A549 (cell line): ENCODE data around the gene HORMAD1. TPM values are rescaled to one million over a fixed set of nuclear protein-coding genes. Genes with fewer than 3 reads are reported as not detected.

ENCODE experiments used
- ATAC-seq, 2 experiments: fragments of 200-7000 bp in 1 of 2; fragments of >200 bp in 1 of 2; cut with Nextera tagmentation in 1 of 2; cut with Tn5 transposase in 1 of 2; 3 replicates each; pipeline versions ENCODE4 v1.8.0 to v1.9.1; 2018 to 2020; ENCODE audit warnings: mild to moderate bottlenecking in 1 of 2, moderate library complexity in 1 of 2
- CTCF ChIA-PET: fragments of 300-600 bp; sonication (Branson Sonifier 250); formaldehyde crosslinking; extraction: SDS; loops from one replicate; lab custom pipeline; 2021; ENCODE audit warnings: antibody characterized with exemption, inconsistent platforms; lab: Yijun Ruan, JAX
- POLR2A ChIA-PET: fragments of 350-600 bp; formaldehyde crosslinking; extraction: SDS; loops from one replicate; lab custom pipeline; 2021; ENCODE audit warnings: antibody characterized with exemption, inconsistent platforms; lab: Yijun Ruan, JAX
- DNase-seq, 2 experiments: peaks; one replicate each; pipeline versions ENCODE4 v3.0.0 to v3.0.0-alpha.2; 2011 to 2016; ENCODE audit warnings: low read depth in 1 of 2, low spot score in 1 of 2
- FAIRE-seq: peaks from 2 replicates; lab custom pipeline; 2011; peaks lifted over from hg19 to GRCh38; lab: Jason Lieb, UNC
- H3K27ac ChIP-seq, 2 experiments: fragments of >200 bp; sonication (Bioruptor Twin); formaldehyde crosslinking; 3 replicates each; pipeline ENCODE4 v1.5.1; 2016 to 2017
- H3K4me1 ChIP-seq: fragments of >200 bp; sonication (Bioruptor Twin); formaldehyde crosslinking; 3 replicates; pipeline ENCODE4 v1.6.1; 2016
- H3K4me2 ChIP-seq: fragments of >200 bp; sonication (Bioruptor Twin); formaldehyde crosslinking; 3 replicates; pipeline ENCODE4 v1.6.1; 2016
- H3K4me3 ChIP-seq: fragments of >200 bp; sonication (Bioruptor Twin); formaldehyde crosslinking; 3 replicates; pipeline ENCODE4 v1.5.1; 2016
- H3K9me3 ChIP-seq: fragments of >200 bp; sonication (Bioruptor Twin); formaldehyde crosslinking; 3 replicates; pipeline ENCODE4 v1.6.1; 2016
- CBX2 ChIP-seq: fragments of 200-600 bp; sonication (generic); IDR thresholded peaks from 2 replicates; pipeline ENCODE4 v1.6.1; 2016; ENCODE audit warnings: low read depth, mild to moderate bottlenecking, borderline replicate concordance
- CBX8 ChIP-seq: fragments of 200-600 bp; sonication (generic); IDR thresholded peaks from 2 replicates; pipeline ENCODE4 v1.6.1; 2016
- CHD2 ChIP-seq: fragments of 150-350 bp; IDR thresholded peaks from 2 replicates; pipeline ENCODE4 v1.6.1; 2014; ENCODE audit warnings: low read length; ENCODE audit not compliant: partially characterized antibody
- CHD4 ChIP-seq: fragments of 200-600 bp; sonication (generic); IDR thresholded peaks from 2 replicates; pipeline ENCODE4 v1.6.1; 2016; ENCODE audit warnings: antibody characterized with exemption, mild to moderate bottlenecking, borderline replicate concordance
- CTCF ChIP-seq: fragments of >200 bp; sonication (Bioruptor Twin); formaldehyde crosslinking; IDR thresholded peaks from 3 replicates; pipeline ENCODE4 v1.5.1; 2016
- EHF ChIP-seq: fragments of 250-450 bp; sonication (Bioruptor Pico); IDR thresholded peaks from 2 replicates; pipeline ENCODE4 v1.5.0; 2020; ENCODE audit warnings: mild to moderate bottlenecking
- EP300 ChIP-seq, 2 experiments: fragments of >200 bp; sonication (Bioruptor Twin); formaldehyde crosslinking; IDR thresholded peaks; 2 replicates in 1 of 2; 3 replicates in 1 of 2; pipeline ENCODE4 v1.6.1; 2016 to 2017
- ESRRA ChIP-seq: fragments of 150-350 bp; IDR thresholded peaks from 2 replicates; pipeline ENCODE4 v1.6.1; 2014; ENCODE audit warnings: mild to moderate bottlenecking, low read length, borderline replicate concordance
- FOSB ChIP-seq: fragments of 250-450 bp; sonication (Bioruptor Pico); IDR thresholded peaks from 2 replicates; pipeline ENCODE4 v1.5.0; 2020; ENCODE audit warnings: mild to moderate bottlenecking, moderate library complexity
- FOSL2 ChIP-seq, 2 experiments: fragments of 450-650 bp in 1 of 2; fragments of >200 bp in 1 of 2; sonication (Bioruptor Twin) in 1 of 2; formaldehyde crosslinking; IDR thresholded peaks; 2 replicates each; pipeline versions ENCODE4 v1.5.0 to v1.6.1; 2016 to 2020; ENCODE audit warnings: mild to moderate bottlenecking in 1 of 2, moderate library complexity in 1 of 2
- HDAC2 ChIP-seq: fragments of 200-600 bp; sonication (generic); IDR thresholded peaks from 2 replicates; pipeline ENCODE4 v1.6.1; 2016
- HEYL ChIP-seq: fragments of 250-450 bp; sonication (Bioruptor Pico); IDR thresholded peaks from 2 replicates; pipeline ENCODE4 v1.8.0; 2021; ENCODE audit warnings: mild to moderate bottlenecking, moderate library complexity
- HOXA7 ChIP-seq: fragments of 250-450 bp; sonication (Bioruptor Pico); IDR thresholded peaks from 2 replicates; pipeline ENCODE4 v1.5.0; 2020; ENCODE audit warnings: mild to moderate bottlenecking, moderate library complexity
- HOXB13 ChIP-seq: fragments of 250-450 bp; sonication (Bioruptor Pico); IDR thresholded peaks from 2 replicates; pipeline ENCODE4 v1.5.0; 2020; ENCODE audit warnings: low read depth, mild to moderate bottlenecking, moderate library complexity
- HOXB5 ChIP-seq: fragments of 250-450 bp; sonication (Bioruptor Pico); IDR thresholded peaks from 2 replicates; pipeline ENCODE4 v1.5.0; 2020; ENCODE audit warnings: mild to moderate bottlenecking, moderate library complexity
- JUNB ChIP-seq: fragments of >200 bp; sonication (Bioruptor Twin); formaldehyde crosslinking; IDR thresholded peaks from 2 replicates; pipeline ENCODE4 v1.6.1; 2016
- MAFK ChIP-seq: fragments of 450-650 bp; IDR thresholded peaks from 2 replicates; pipeline ENCODE4 v1.6.1; 2014; ENCODE audit not compliant: partially characterized antibody
- MAX ChIP-seq: IDR thresholded peaks from 2 replicates; pipeline ENCODE4 v1.6.1; 2012
- MAZ ChIP-seq: fragments of 150-350 bp; IDR thresholded peaks from 2 replicates; pipeline ENCODE4 v1.6.1; 2014; ENCODE audit warnings: antibody characterized with exemption, low read depth, low read length, borderline replicate concordance
- MYC ChIP-seq: IDR thresholded peaks from 2 replicates; pipeline ENCODE4 v1.6.1; 2012; ENCODE audit warnings: mild to moderate bottlenecking, inconsistent platforms, low read length, improper control_type of control experiment, borderline replicate concordance
- NFE2L2 ChIP-seq: fragments of 150-350 bp; conservative IDR thresholded peaks from 2 replicates; pipeline ENCODE4 v1.6.1; 2014; ENCODE audit warnings: low read length
- NPAS2 ChIP-seq: fragments of 250-450 bp; sonication (Bioruptor Pico); IDR thresholded peaks from 2 replicates; pipeline ENCODE4 v1.8.0; 2022; ENCODE audit warnings: mild to moderate bottlenecking, moderate library complexity, borderline replicate concordance
- NR3C1 ChIP-seq: fragments of >200 bp; sonication (Bioruptor Twin); formaldehyde crosslinking; IDR thresholded peaks from 3 replicates; pipeline ENCODE4 v1.6.1; 2017
- PBX3 ChIP-seq: IDR thresholded peaks from 2 replicates; pipeline ENCODE4 v1.6.1; 2012
- PHF8 ChIP-seq: fragments of 200-600 bp; sonication (generic); IDR thresholded peaks from 2 replicates; pipeline ENCODE4 v1.6.1; 2016; ENCODE audit warnings: low read depth, mild to moderate bottlenecking, antibody characterized with exemption, moderate library complexity, borderline replicate concordance
- POLR2A ChIP-seq: IDR thresholded peaks from 2 replicates; pipeline ENCODE4 v1.6.1; 2012; ENCODE audit warnings: mild to moderate bottlenecking, low read length
- RAD21 ChIP-seq, 2 experiments: fragments of >200 bp in 1 of 2; sonication (Bioruptor Twin) in 1 of 2; formaldehyde crosslinking in 1 of 2; IDR thresholded peaks in 1 of 2; conservative IDR thresholded peaks in 1 of 2; 2 replicates in 1 of 2; 3 replicates in 1 of 2; pipeline ENCODE4 v1.6.1; 2012 to 2018; ENCODE audit warnings: inconsistent platforms in 1 of 2
- RARB ChIP-seq: fragments of 250-450 bp; sonication (Bioruptor Pico); IDR thresholded peaks from 2 replicates; pipeline ENCODE4 v1.8.0; 2021; ENCODE audit warnings: mild to moderate bottlenecking, moderate library complexity
- RCOR1 ChIP-seq: fragments of 150-350 bp; IDR thresholded peaks from 2 replicates; pipeline ENCODE4 v1.6.1; 2014; ENCODE audit warnings: antibody characterized with exemption, low read length, low read depth
- SMC3 ChIP-seq: fragments of >200 bp; sonication (Bioruptor Twin); formaldehyde crosslinking; IDR thresholded peaks from 3 replicates; pipeline ENCODE4 v1.6.1; 2018; ENCODE audit warnings: inconsistent platforms
- SREBF2 ChIP-seq: fragments of 450-650 bp; IDR thresholded peaks from 2 replicates; pipeline ENCODE4 v1.6.1; 2014; ENCODE audit warnings: mild to moderate bottlenecking, moderate library complexity
- TFCP2L1 ChIP-seq: fragments of 250-450 bp; sonication (Bioruptor Pico); IDR thresholded peaks from 2 replicates; pipeline ENCODE4 v1.5.0; 2021; ENCODE audit warnings: mild to moderate bottlenecking
- ZFP36 ChIP-seq: fragments of 450-650 bp; IDR thresholded peaks from 2 replicates; pipeline ENCODE4 v1.6.1; 2014; ENCODE audit warnings: borderline replicate concordance; ENCODE audit not compliant: partially characterized antibody
- ZNF302 ChIP-seq: fragments of 250-450 bp; sonication (Bioruptor Pico); IDR thresholded peaks from 2 replicates; pipeline ENCODE4 v1.9.0; 2021; ENCODE audit warnings: inconsistent platforms, mild to moderate bottlenecking, moderate library complexity
- ZSCAN20 ChIP-seq: fragments of 250-450 bp; sonication (Bioruptor Pico); IDR thresholded peaks from 2 replicates; pipeline ENCODE4 v1.8.0; 2022; ENCODE audit warnings: mild to moderate bottlenecking, moderate library complexity
- WGBS: methylation state at CpG from one replicate; pipeline ENCODE4 v1.1.6; 2017; ENCODE audit errors: missing lambda C conversion rate; 5-methylcytosine and 5-hydroxymethylcytosine counted together
- polyA plus RNA-seq, 4 experiments: library from polyadenylated mRNA; depleted of rRNA in 3 of 4; stranded (reverse); fragments of >200 nt; fragmentation: RNase III in 1 of 4; extraction: RNeasy Plus Mini Kit Qiagen cat#74134 plus additional on column Dnase treatment in 1 of 4; gene quantifications; 2 replicates in 3 of 4; 3 replicates in 1 of 4; pipeline ENCODE4 v1.2.3, GENCODE V29; 2011 to 2017

The HORMAD1 gene
- polyA plus RNA-seq, 2 of the 4 experiments (the other 2 are of a cell fraction): 8.9 to 30.6 TPM

- WGBS: 76% methylated on average over 2 of the region's 2 CpGs
- ChIA-PET CTCF (interaction anchor here (0.6 to 1.2 kb wide), 4 partner anchors 12 to 231 kb away, joined by 3 to 5 read pairs (median 3); no protein-coding TSS in a partner anchor), POLR2A (no interaction called here)
- no peak overlapping the region for H3K27ac ChIP-seq
- no peak overlapping the region for H3K4me3 ChIP-seq
- no peak for ATAC-seq
- no peak for DNase-seq
- no peak overlapping the region for H3K4me2 ChIP-seq
- no peaks in the 10 kb centered on the region for H3K9me3 ChIP-seq
- H3K4me1 ChIP-seq: 0 out of 3 replicates have a peak, but pooled peaks cover 4% of the 10 kb centered on the region
- TF ChIP-seq RARB (CRISPR knock-in tag) (no peak), TFCP2L1 (CRISPR knock-in tag) (no peak), CHD4 (no peak), HEYL (CRISPR knock-in tag) (no peak), EHF (CRISPR knock-in tag) (no peak), NPAS2 (CRISPR knock-in tag) (no peak), SMC3 (no peak), MAX (no peak), MYC (no peak), HOXB5 (CRISPR knock-in tag) (no peak), HDAC2 (no peak), PBX3 (no peak), RCOR1 (no peak), MAFK (no peak)
- TF ChIP-seq, all 56 proteins: peak for 0
- no peak for FAIRE-seq
Measured at GRCh38 chr1:150724336-150724735, 3.6 kb upstream of the HORMAD1 start.

GRCh38 chr1:150720098-150720497 lies 597 bp downstream of the HORMAD1 start:
- TF ChIP-seq HOXA7 (CRISPR knock-in tag) (no peak), ESRRA (no peak), NR3C1 (no peak), SREBF2 (no peak), JUNB (no peak), CBX2 (no peak), NFE2L2 (no peak), MYC (no peak), CHD2 (no peak), FOSL2 (IDR thresholded peaks at IDR 0.05) (no peak), FOSL2 (CRISPR knock-in tag; IDR thresholded peaks at IDR 0.05) (no peak), PHF8 (no peak)
- CTCF ChIA-PET: interaction anchor here (0.6 to 1.7 kb wide), 2 partner anchors 58 to 159 kb away, joined by 3 to 5 read pairs; no protein-coding TSS in a partner anchor
- ATAC-seq (no peak), DNase-seq (no peak), FAIRE-seq (no peak)
- Histone ChIP-seq H3K9me3 (no peaks in the 10 kb centered on the region), H3K4me2 (no peak overlapping the region), H3K27ac (no peak overlapping the region), H3K4me1 (no peaks in the 10 kb centered on the region), H3K4me3 (no peak overlapping the region)
- POLR2A ChIA-PET: no interaction called here
- WGBS: 99% methylated on average over 21 of the region's 21 CpGs

- no peak overlapping the region for H3K4me3 ChIP-seq
- no peak for DNase-seq
- ATAC-seq: no peak
- H3K27ac ChIP-seq: no peak overlapping the region
- H3K9me3 ChIP-seq: no peaks in the 10 kb centered on the region
- H3K4me1 ChIP-seq: no peaks in the 10 kb centered on the region
- ChIA-PET CTCF (interaction anchor here (0.6 to 1.4 kb wide), 3 partner anchors 10 to 22 kb away, joined by 3 to 5 read pairs (median 3); no protein-coding TSS in a partner anchor), POLR2A (no interaction called here)
- peak; percentile 18 for FAIRE-seq
- H3K4me2 ChIP-seq: no peak overlapping the region
- 87% methylated on average over 11 of the region's 11 CpGs for WGBS
- TF ChIP-seq ZFP36: no peak
- no peak for TF ChIP-seq ZNF302
- TF ChIP-seq NR3C1: no peak
- no peak for TF ChIP-seq RARB (CRISPR knock-in tag)
- TF ChIP-seq MYC: no peak
- TF ChIP-seq MAX: no peak
- no peak for TF ChIP-seq HDAC2
- no peak for TF ChIP-seq CBX8
- no peak for TF ChIP-seq CTCF
- TF ChIP-seq FOSB: no peak
- no peak for TF ChIP-seq RAD21 (conservative IDR thresholded peaks at IDR 0.05 in 1 of 2, IDR thresholded peaks at IDR 0.05 in 1 of 2)
- TF ChIP-seq MAZ: no peak
- no peak for TF ChIP-seq ZSCAN20 (CRISPR knock-in tag)
- no peak for TF ChIP-seq EP300 (IDR thresholded peaks at IDR 0.05)
- no peak for TF ChIP-seq HOXB13 (CRISPR knock-in tag)
- no peak for TF ChIP-seq POLR2A
Measured at GRCh38 chr1:150718225-150718891, 2.3 kb downstream of the HORMAD1 start.
